Heart right ventricle (tissue), 16 donors: Measurements from ENCODE around the gene MUC4. TPM values are rescaled to one million over a fixed set of nuclear protein-coding genes. Genes with fewer than 3 reads are reported as not detected.
"Not testable (repeated sequence)": the region's sequence is repeated elsewhere in the genome, so short reads cannot be mapped to it uniquely, and the experiment has no call there.

Experiments used
- ATAC-seq, 8 donors: fragments of 200-7000 bp; cut with Tn5 transposase; one replicate each; pipeline ENCODE4 v1.9.1; 2020; ENCODE audit warnings: mild to moderate bottlenecking in 8 of 8, moderate library complexity in 8 of 8, moderate number of reproducible peaks in 1 of 8
- DNase-seq, 2 donors: peaks; one replicate each; pipeline ENCODE4 v3.0.0-alpha.2; 2020
- H3K27ac ChIP-seq, 10 donors: fragments of 200-600 bp; sonication (generic) in 2 of 10; one replicate each; pipeline versions ENCODE4 v1.5.0 to v1.8.0; 2020 to 2022; ENCODE audit warnings: mild to moderate bottlenecking in 3 of 10
- H3K27me3 ChIP-seq, 7 donors: fragments of 200-600 bp; one replicate each; pipeline ENCODE4 v1.8.0; 2021 to 2022; ENCODE audit warnings: mild to moderate bottlenecking in 2 of 7
- H3K36me3 ChIP-seq, 9 donors: fragments of 200-600 bp; sonication (generic) in 1 of 9; one replicate each; pipeline versions ENCODE4 v1.5.0 to v1.8.0; 2020 to 2022; ENCODE audit warnings: mild to moderate bottlenecking in 2 of 9
- H3K4me1 ChIP-seq, 9 donors: fragments of 200-600 bp; sonication (generic) in 1 of 9; one replicate each; pipeline versions ENCODE4 v1.5.0 to v1.8.0; 2020 to 2022; ENCODE audit warnings: mild to moderate bottlenecking in 4 of 9
- H3K4me3 ChIP-seq, 10 donors: fragments of 200-600 bp; sonication (generic) in 2 of 10; one replicate each; pipeline versions ENCODE4 v1.5.0 to v1.8.0; 2020 to 2022; ENCODE audit warnings: mild to moderate bottlenecking in 7 of 10, moderate library complexity in 2 of 10
- H3K9me3 ChIP-seq, 11 donors: fragments of 200-600 bp in 10 of 11; sonication (generic) in 2 of 11; one replicate each; pipeline versions ENCODE4 v1.5.0 to v1.8.0; 2013 to 2022; ENCODE audit warnings: mild to moderate bottlenecking in 2 of 11, control low read depth in 1 of 11, moderate library complexity in 1 of 11
- WGBS, 2 donors: extraction: QIAGEN DNeasy Blood & Tissue Kit; methylation state at CpG; one replicate each; pipeline ENCODE4 v1.1.7; 2013; ENCODE audit warnings: inconsistent platforms in 1 of 2; 5-methylcytosine and 5-hydroxymethylcytosine counted together
- intact Hi-C, 10 donors: fragments of 100-400 bp; cut with DNase I; formaldehyde crosslinking; loops; one replicate each; pipeline versions ENCODE4 v1.11.1 to v1.14.2; 2022
- polyA plus RNA-seq, 2 donors: library from polyadenylated mRNA; stranded (reverse); fragments of 200-250 nt; gene quantifications; one replicate each; pipeline ENCODE4 v1.2.3, GENCODE V29; 2013
- total RNA-seq, 10 donors: library from RNA; stranded (reverse); fragmentation: NEBNext Ultra II Directional in 3 of 10; extraction: Animal tissue kit (Norgen Biotek cat#: 25700) in 3 of 10; gene quantifications; one replicate each; pipeline versions ENCODE4 v1.2.1 to v1.2.4, GENCODE V29; 2021 to 2023
- TF ChIP-seq, protein P1 (sequence below), 9 donors: fragments of 200-600 bp; sonication (generic) in 2 of 9; IDR thresholded peaks; one replicate each; pipeline versions ENCODE4 v1.5.0 to v1.8.0; 2021 to 2022; ENCODE audit warnings: antibody characterized with exemption in 9 of 9, mild to moderate bottlenecking in 5 of 9, moderate library complexity in 1 of 9
- donor health status: Arrhythmogenic right ventricular cardiomyopathy.
- donor health status: ischemic (EF 13 %, LVEDD 7.1; RV severe dilation, severe dysfunction).
- donor health status: healthy with polysubstance abuse.
- donor health status: DM: no; HTN: yes; CAD: no.
- donor health status: DM: no; HTN: no; CAD: no.
- donor health status: ischemic (EF 25% LVEDD 6.9; RV normal size, moderate dysfunction).
- donor health status: ischemic (EF 25% LVEDD 5.7; RV mildly dilated, moderate dysfunction).
- donor health status: healthy.
- donor health status: DM: yes; HTN: yes; CAD: no.
- donor health status: Ischemic cardiomyopathy.
- donor health status: ischemic (EF 35%, LVEDD 5.7; RV mildly dilated, moderate dysfunction).
- donor health status: nonischemic (EF 11% LVEDD 7.7; RV severe dilation, severe dysfunction).
- donor health status: DM: yes; HTN: yes; CAD: no.
- donor health status: PGD.
- donor health status: ischemic (EF 29% LVEDD 5.4; RV normal size, mild dysfunction).
- donor health status: nonischemic (EF 23%, LVEDD 6.1; RV moderate dilation, normal function).

Gene MUC4
- total and polyA plus RNA-seq, 12 donors: 0.01 TPM; not detected in 11

GRCh38 chr3:195825191-195825588 lies 13.5 kb upstream of the MUC4 start:
- intact Hi-C loops: no loop called here
- ATAC-seq (no peak), DNase-seq (no peak)
- Histone ChIP-seq H3K4me3 (no peak overlapping the region), H3K36me3 (no peaks in the 10 kb centered on the region), H3K27ac (no peak overlapping the region), H3K9me3 (no peaks in the 10 kb centered on the region), H3K4me1 (peaks cover 0 to 3% (median 0%) of the 10 kb centered on the region in 9 donors), H3K27me3 (peaks cover 0 to 47% (median 20%) of the 10 kb centered on the region in 7 donors)
- 58 to 59% methylated on average over 15 of the region's 15 CpGs for WGBS, 2 donors
- TF ChIP-seq, protein P1, sequence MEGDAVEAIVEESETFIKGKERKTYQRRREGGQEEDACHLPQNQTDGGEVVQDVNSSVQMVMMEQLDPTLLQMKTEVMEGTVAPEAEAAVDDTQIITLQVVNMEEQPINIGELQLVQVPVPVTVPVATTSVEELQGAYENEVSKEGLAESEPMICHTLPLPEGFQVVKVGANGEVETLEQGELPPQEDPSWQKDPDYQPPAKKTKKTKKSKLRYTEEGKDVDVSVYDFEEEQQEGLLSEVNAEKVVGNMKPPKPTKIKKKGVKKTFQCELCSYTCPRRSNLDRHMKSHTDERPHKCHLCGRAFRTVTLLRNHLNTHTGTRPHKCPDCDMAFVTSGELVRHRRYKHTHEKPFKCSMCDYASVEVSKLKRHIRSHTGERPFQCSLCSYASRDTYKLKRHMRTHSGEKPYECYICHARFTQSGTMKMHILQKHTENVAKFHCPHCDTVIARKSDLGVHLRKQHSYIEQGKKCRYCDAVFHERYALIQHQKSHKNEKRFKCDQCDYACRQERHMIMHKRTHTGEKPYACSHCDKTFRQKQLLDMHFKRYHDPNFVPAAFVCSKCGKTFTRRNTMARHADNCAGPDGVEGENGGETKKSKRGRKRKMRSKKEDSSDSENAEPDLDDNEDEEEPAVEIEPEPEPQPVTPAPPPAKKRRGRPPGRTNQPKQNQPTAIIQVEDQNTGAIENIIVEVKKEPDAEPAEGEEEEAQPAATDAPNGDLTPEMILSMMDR (IDR thresholded peaks at IDR 0.05): no peak

- H3K27ac ChIP-seq, intact Hi-C loops, ATAC-seq, H3K9me3 ChIP-seq, H3K4me1 ChIP-seq, H3K4me3 ChIP-seq, DNase-seq, H3K36me3 ChIP-seq: not testable (repeated sequence)
- 48 to 61% methylated on average over 13 of the region's 13 CpGs for WGBS, 2 donors
- peaks cover 0 to 51% (median 20%) of the 10 kb centered on the region in 7 donors for H3K27me3 ChIP-seq
Measured at GRCh38 chr3:195824425-195825190, 12.9 kb upstream of the MUC4 start.

DNA sequence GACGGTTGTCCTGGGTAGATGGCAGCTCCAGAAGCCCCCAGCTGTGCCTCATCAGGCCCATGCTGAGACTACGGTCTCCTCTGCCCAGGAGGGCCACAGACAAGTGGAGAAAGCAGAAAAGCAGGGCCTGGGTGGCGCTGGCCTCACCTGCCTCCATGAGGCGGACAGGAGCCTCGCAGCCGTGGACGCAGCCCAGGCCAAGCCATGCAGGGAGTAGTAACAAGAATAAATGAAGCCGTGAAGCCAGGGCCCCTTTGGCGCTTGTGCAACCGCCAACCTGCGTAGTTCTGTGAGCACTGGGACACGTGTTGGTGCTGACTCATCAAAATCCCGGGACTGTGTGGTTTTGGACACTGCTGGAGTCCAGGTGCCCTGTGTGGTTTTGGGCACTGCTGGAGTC lies 12.3 kb upstream of the MUC4 start:
- ATAC-seq (no peak), DNase-seq (no peak)
- TF ChIP-seq, protein P1 (IDR thresholded peaks at IDR 0.05): no peak
- WGBS, 2 donors: 57 to 71% methylated on average over 13 of the region's 13 CpGs
- H3K27ac ChIP-seq: no peak overlapping the region
- H3K4me1 ChIP-seq: peaks cover 0 to 3% (median 0%) of the 10 kb centered on the region in 9 donors
- intact Hi-C loops: no loop called here
- no peaks in the 10 kb centered on the region for H3K9me3 ChIP-seq
- no peaks in the 10 kb centered on the region for H3K36me3 ChIP-seq
- H3K4me3 ChIP-seq: no peak overlapping the region
- H3K27me3 ChIP-seq: peaks cover 0 to 52% (median 20%) of the 10 kb centered on the region in 7 donors

- Histone ChIP-seq H3K36me3 (no peaks in the 10 kb centered on the region), H3K27me3 (peaks cover 0 to 59% (median 20%) of the 10 kb centered on the region in 7 donors), H3K27ac (no peak overlapping the region), H3K9me3 (no peaks in the 10 kb centered on the region), H3K4me3 (no peak overlapping the region), H3K4me1 (peaks cover 0 to 3% (median 0%) of the 10 kb centered on the region in 9 donors)
- intact Hi-C loops: no loop called here
- ATAC-seq (peak in 1 of 8 donors; percentile 20), DNase-seq (no peak)
- TF ChIP-seq, protein P1 (IDR thresholded peaks at IDR 0.05): no peak
- 25 to 27% methylated on average over 10 of the region's 10 CpGs for WGBS, 2 donors
Measured at GRCh38 chr3:195823280-195823679, 11.6 kb upstream of the MUC4 start.

DNA sequence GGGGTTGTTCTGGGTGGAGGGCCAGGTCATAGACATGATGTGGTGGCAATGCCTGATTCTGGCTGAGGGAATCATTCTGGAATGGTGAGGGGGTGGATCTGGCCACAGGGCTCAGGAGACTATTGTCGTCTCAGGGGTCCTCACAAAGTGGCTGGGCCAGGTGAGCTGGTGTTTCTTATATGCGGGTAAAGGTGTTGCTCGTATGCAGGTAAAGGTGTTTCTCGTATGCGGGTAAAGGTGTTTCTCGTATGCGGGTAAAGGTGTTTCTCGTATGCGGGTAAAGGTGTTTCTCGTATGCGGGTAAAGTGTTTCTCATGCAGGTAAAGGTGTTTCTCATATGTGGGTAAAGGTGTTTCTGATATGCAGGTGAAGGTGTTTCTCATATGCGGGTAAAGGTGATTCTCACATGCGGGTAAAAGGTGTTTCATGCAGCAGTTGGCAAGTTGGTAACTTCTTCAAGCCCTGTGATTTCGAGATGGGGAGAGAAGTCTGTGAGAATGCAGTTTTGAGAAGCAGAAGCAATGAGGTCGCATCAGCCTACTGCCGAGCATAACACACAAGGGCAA lies 10.5 kb upstream of the MUC4 start:
- intact Hi-C loops: no loop called here
- H3K27ac ChIP-seq: no peak overlapping the region
- peaks cover 0 to 61% (median 20%) of the 10 kb centered on the region in 7 donors for H3K27me3 ChIP-seq
- TF ChIP-seq, protein P1 (IDR thresholded peaks at IDR 0.05): no peak
- DNase-seq: no peak
- no peak overlapping the region for H3K4me3 ChIP-seq
- no peak for ATAC-seq
- 82% methylated on average over 16 of the region's 16 CpGs for WGBS, 2 donors
- no peaks in the 10 kb centered on the region for H3K36me3 ChIP-seq
- H3K4me1 ChIP-seq: peaks cover 0 to 3% (median 0%) of the 10 kb centered on the region in 9 donors
- H3K9me3 ChIP-seq: no peaks in the 10 kb centered on the region
